HG02938 (cell line): ENCODE results near the gene GNB3.

Source experiments
- ATAC-seq: cut with Tn5 transposase; IDR thresholded peaks from one replicate; pipeline ENCODE4 v1.9.1; 2021; ENCODE audit warnings: mild to moderate bottlenecking, moderate library complexity; ENCODE audit not compliant: unreplicated experiment

The GNB3 gene

DNA sequence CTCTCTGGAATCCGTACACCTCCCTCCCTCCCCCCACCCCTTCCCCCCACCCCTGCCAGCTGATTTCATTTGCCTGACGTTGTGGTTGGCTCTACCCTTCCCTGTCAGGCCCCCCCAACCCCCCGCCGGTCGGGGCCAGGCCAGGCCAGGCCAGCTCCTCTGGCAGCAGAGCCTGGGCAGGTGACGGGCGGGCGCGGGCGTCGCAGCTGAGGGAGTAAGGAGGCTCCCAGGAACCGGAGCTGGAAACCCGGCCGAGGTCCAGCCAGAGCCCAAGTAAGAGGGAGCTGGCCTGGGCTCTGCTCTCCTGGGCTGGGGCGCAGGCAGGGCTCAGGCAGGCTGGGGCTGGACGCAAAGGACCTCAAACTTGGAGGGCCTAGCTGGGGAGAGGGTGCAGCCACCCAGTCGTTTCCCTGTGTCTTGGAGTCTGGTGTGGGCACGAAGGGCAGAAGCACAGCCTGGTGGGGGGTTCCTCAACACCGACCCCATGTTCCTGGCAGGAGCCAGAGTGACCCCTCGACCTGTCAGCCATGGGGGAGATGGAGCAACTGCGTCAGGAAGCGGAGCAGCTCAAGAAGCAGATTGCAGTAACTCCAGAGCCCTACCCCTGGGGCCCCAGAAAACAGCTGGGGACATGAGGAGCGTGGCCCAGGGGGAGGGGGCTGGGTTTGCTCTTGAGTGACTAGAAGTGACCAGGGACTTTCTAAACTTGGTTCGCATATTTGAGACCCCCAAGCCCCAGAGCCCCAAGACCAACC is at the start of gene GNB3:
Gene GNB3, plus strand, starts transcription at position 165 of the 755 bp plus-strand sequence. Its CDS starts 363 bp downstream, at position 528.
- no peak for ATAC-seq

GRCh38 chr12:6791931-6792520 is 48.7 kb upstream of the GNB3 start:
- ATAC-seq = no peak

GRCh38 chr12:6792522-6793201 is 48.1 kb upstream of the GNB3 start:
- ATAC-seq = no peak

DNA sequence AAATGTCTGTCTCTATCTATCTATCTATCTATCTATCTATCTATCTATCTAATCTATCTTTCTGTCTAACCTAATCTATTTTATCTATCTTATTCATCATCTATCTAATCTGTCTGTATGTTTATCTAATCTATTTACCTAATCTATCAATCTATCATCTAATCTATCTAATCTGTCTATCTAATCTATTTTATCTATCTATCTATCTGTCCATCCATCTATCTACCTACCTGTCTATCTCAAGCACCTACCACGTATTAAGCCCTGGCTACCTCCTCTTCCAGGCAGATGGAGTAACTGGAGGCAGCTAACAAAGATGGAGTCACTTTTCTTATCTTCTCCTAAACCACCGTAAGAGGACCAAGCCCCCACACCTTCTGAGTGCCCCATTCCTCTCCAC is 45.6 kb upstream of the GNB3 start:
- ATAC-seq = no peak

GRCh38 chr12:6796576-6796975 is 44.1 kb upstream of the GNB3 start:
- ATAC-seq = no peak

GRCh38 chr12:6799147-6799546 is 41.6 kb upstream of the GNB3 start:
- no peak for ATAC-seq

DNA sequence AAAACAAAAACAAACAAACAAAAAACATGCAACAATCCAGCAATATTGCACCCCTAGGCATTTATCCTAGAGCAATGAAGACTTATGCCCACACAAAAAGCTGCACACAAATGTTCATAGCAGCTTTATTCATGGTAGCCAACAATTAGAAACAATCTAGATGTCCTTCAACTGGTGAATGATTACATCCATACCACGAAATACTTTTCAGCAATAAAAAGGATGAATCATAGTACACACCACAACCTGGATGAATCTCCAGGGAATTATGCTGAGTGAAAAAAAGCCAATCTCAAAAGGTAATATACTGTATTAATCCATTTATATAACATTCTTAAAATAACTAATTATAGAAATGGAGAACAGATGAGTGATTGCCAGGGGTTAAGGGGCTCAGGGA is 33.6 kb upstream of the GNB3 start:
- no peak for ATAC-seq

- ATAC-seq = no peak
Observed at GRCh38 chr12:6809056-6809455, 31.7 kb upstream of the GNB3 start.

GRCh38 chr12:6810758-6811157 is 30.0 kb upstream of the GNB3 start:
- no peak for ATAC-seq

DNA sequence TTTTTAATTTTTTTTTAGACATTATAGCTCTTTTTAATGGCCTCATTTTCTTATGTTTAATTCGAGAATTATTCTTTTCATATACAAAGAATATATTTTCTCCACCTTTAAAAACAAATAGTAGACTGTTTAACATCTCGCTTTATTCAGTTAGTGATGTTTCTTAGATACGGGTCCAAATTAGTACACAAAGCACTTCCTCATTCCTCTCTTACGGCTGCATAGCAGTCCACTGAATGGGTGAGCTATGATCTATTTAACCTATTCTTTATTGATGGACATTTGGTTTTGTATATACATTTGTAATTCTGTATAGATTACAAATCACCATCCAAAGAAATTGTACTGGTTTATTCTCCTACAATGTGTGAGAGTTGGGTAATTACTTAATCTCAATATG is 27.4 kb upstream of the GNB3 start:
- ATAC-seq = no peak

DNA sequence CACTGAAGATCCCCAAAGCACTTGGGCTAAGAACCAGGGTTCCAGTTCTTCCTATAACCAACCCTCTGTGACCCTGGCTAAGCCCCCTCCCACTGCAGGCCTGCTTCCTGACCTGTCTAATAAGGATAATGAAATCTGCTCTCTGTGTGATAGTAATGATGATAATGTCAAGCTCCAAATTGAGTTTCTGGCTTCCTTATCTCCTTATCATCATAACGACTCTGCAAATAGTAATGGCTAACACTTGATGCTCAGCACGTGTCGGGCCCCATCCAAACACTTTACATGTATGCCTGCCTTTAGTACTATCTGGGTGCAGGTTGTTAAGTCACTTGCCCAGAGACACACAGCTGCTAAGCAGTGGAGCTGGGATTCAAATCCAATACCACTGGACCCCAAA is 24.1 kb upstream of the GNB3 start:
- ATAC-seq = no peak

- no peak for ATAC-seq
Observed at GRCh38 chr12:6817098-6817497, 23.6 kb upstream of the GNB3 start.

- no peak for ATAC-seq
Observed at GRCh38 chr12:6817662-6818157, 23.0 kb upstream of the GNB3 start.

GRCh38 chr12:6818222-6818621 is 22.5 kb upstream of the GNB3 start:
- no peak for ATAC-seq

- no peak for ATAC-seq
Observed at GRCh38 chr12:6818645-6819044, 22.1 kb upstream of the GNB3 start.

DNA sequence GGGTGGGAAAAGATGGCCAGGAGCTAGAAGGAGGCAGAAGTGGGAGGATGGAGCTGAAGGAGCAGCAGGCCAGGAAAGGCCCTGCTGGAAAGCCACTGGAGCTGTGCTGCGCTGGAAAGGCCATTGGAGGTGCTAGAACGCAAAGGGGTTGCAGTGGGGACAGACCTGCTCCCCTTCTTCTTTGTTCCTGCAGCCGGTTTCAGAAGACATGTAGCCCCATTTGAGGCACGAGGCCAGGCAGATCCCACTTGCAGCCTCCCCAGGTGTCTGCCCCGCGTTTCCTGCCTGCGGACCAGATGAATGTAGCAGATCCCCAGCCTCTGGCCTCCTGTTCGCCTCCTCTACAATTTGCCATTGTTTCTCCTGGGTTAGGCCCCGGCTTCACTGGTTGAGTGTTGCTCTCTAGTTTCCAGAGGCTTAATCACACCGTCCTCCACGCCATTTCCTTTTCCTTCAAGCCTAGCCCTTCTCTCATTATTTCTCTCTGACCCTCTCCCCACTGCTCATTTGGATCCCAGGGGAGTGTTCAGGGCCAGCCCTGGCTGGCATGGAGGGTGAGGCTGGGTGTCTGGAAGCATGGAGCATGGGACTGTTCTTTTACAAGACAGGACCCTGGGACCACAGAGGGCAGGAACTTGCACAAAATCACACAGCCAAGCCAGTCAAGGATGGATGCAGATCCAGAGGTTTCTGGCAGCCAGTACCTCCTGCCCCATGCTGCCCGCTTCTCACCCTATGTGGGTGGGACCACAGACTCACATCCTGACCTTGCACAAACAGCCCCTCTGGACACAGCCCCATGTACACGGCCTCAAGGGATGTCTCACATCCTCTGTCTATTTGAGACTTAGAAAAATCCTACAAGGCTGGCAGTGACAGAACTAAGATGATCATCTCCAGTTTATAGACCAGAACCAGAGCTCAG is 21.4 kb upstream of the GNB3 start:
- no peak for ATAC-seq

DNA sequence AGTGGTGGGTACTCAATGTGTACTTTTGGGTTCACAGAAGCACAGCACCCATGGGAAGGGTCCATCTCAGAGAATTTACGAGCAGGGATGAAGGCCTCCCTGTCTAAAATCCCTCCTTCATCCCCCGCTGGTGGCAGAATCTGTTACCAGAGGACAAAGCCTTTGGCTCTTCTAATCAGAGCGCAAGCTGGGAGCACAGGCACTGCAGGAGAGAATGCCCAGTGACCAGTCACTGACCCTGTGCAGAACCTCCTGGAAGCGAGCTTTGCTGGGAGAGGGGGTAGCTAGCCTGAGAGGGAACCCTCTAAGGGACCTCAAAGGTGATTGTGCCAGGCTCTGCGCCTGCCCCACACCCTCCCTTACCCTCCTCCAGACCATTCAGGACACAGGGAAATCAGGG is 20.6 kb upstream of the GNB3 start:
- ATAC-seq = no peak

DNA sequence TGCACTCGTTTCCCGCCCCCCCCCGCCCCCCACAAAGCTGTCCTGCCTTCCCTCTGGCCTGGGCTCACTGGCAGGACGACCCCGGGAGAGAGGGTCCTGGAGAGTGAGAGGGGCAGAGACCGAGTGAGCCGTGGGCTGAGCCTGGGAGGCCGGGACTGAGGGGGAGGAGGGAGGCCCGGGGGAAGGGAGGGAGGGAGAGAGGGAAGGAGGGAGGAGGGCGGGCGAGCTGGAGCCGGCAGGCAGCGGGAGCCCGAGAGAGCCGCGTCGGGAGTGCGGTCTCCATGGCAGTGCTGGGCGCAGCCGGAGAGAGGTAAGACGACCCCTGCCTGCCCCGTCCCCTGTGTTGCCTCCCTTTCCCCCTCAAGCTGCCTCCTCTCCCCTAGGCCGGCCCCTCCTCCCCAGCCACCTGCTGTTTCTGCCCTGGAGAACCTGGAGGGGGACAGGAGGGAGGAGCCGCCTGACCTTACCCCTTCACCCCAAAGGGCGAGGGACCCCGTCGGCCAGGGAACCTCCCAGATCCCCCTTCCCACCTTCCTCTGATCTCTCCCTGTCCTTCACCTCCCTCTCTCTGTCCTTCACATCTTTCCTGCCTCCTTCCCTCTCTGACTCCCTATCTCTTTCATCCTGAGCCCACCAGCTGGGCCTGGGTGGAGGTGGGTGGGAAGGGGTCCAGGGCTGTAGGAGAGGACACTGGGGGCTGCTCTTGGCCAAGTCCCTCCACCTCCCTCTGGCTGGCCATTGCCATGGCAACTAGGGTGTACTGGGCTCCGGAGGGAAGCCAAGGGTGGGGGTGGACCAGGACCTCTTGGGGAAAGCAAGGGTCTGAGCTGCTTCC is 18.9 kb upstream of the GNB3 start, which contains the start of gene GPR162:
Gene GPR162, plus strand, starts transcription at position 231 of the 835 bp plus-strand sequence. CDS start 2,078 bp downstream, outside the sequence.
- ATAC-seq = no peak

- no peak for ATAC-seq
Observed at GRCh38 chr12:6822426-6823135, 18.1 kb upstream of the GNB3 start.
